Astrocyte of the cerebellum (primary cell): ENCODE measurements around the gene CALHM3.

ENCODE experiments used
- DNase-seq: peaks from one replicate; pipeline ENCODE4 v3.0.0-alpha.2; 2011; ENCODE audit warnings: low read depth
- H3K4me3 ChIP-seq: 2 replicates; pipeline ENCODE4 v1.5.1; 2011; ENCODE audit warnings: mild to moderate bottlenecking, low read depth, low read length, moderate library complexity
- in situ Hi-C: cut with HindIII; loops from 2 replicates; pipeline ENCODE4 v1.10.0; 2017; ENCODE audit warnings: low sequenced_read_pairs
- TF ChIP-seq, protein P1 (sequence below): IDR thresholded peaks from 2 replicates; pipeline ENCODE4 v1.5.1; 2012; ENCODE audit warnings: low read length, low read depth, moderate library complexity, mild to moderate bottlenecking; ENCODE audit errors: missing control alignments

Gene CALHM3

GRCh38 chr10:103497161-103497915 is 18.3 kb upstream of the CALHM3 start:
- TF ChIP-seq, protein P1, sequence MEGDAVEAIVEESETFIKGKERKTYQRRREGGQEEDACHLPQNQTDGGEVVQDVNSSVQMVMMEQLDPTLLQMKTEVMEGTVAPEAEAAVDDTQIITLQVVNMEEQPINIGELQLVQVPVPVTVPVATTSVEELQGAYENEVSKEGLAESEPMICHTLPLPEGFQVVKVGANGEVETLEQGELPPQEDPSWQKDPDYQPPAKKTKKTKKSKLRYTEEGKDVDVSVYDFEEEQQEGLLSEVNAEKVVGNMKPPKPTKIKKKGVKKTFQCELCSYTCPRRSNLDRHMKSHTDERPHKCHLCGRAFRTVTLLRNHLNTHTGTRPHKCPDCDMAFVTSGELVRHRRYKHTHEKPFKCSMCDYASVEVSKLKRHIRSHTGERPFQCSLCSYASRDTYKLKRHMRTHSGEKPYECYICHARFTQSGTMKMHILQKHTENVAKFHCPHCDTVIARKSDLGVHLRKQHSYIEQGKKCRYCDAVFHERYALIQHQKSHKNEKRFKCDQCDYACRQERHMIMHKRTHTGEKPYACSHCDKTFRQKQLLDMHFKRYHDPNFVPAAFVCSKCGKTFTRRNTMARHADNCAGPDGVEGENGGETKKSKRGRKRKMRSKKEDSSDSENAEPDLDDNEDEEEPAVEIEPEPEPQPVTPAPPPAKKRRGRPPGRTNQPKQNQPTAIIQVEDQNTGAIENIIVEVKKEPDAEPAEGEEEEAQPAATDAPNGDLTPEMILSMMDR, result no peak
- in situ Hi-C loops, result no loop called here
- no peak for DNase-seq
- H3K4me3 ChIP-seq, result no peak overlapping the region

GRCh38 chr10:103495321-103495720 is 16.3 kb upstream of the CALHM3 start:
- H3K4me3 ChIP-seq, result no peak overlapping the region
- in situ Hi-C loops, result no loop called here
- no peak for DNase-seq
- TF ChIP-seq, protein P1, result no peak

DNA sequence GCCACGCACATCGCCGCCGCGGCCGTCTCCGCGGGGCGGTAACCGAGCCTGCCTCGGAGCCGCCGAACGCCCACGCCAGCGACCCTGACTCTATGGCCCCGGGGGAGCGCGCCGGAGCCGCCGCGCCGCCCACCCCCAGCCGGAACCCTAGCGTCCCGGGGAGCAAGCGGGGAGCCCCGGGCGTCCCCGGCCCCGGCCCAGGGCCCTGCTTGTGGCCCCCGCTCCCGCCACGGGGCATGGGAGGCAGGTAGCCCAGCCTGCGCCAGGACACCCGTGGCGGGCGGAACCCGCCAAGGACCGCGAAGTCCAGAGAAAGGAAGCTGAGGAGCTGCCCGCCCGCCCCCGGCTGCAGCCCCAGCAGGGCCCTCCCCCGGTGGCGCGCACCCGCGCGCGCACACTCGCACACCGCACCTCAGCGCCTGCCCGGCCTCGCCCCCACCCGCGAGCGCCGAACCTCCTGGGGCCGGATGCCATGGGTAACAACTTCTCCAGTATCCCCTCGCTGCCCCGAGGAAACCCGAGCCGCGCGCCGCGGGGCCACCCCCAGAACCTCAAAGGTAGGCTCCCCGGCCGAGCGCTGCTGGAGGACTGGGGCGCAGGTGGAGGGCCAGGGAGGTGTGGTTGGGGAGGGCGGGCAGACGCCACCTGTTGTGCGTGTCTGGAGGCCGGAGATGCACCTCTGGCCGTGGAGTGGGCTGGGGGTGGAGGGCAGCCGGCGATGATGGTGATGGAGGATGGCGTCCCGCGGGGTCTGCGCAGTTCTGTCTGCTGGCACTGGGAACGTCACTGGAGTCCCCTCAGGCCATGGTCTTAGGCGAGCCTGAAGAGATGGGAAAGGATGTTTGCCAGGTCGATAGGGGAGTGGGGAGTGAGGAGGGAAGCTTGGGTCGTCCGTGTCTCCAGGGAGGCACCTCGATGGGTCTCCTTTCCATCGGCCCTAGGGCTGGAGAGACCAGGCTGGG is 15.2 kb upstream of the CALHM3 start:
- in situ Hi-C loops, result loop anchor here (5.0 kb wide), 1 partner anchor 87 kb away; no protein-coding TSS in a partner anchor
- no peak for DNase-seq
- TF ChIP-seq, protein P1, result no peak
- peak overlapping the region; percentile 16 for H3K4me3 ChIP-seq

GRCh38 chr10:103493362-103493915 is 14.4 kb upstream of the CALHM3 start, which contains the start of gene NEURL1:
NEURL1 (plus strand) TSS chr10:103493705; CDS start chr10:103494388, 683 bp downstream.
- in situ Hi-C loops, result loop anchor here (5.0 kb wide), 1 partner anchor 86 kb away; no protein-coding TSS in a partner anchor
- TF ChIP-seq, protein P1, result no peak
- H3K4me3 ChIP-seq, result peak within 1 kb of the TSS; percentile 22
- DNase-seq, result no peak

- no peak overlapping the region for H3K4me3 ChIP-seq
- in situ Hi-C loops, result loop anchor here (5.0 kb wide), 1 partner anchor 85 kb away; no protein-coding TSS in a partner anchor
- TF ChIP-seq, protein P1, result no peak
- DNase-seq, result no peak
Measured at GRCh38 chr10:103492655-103493261, 13.7 kb upstream of the CALHM3 start.

DNA sequence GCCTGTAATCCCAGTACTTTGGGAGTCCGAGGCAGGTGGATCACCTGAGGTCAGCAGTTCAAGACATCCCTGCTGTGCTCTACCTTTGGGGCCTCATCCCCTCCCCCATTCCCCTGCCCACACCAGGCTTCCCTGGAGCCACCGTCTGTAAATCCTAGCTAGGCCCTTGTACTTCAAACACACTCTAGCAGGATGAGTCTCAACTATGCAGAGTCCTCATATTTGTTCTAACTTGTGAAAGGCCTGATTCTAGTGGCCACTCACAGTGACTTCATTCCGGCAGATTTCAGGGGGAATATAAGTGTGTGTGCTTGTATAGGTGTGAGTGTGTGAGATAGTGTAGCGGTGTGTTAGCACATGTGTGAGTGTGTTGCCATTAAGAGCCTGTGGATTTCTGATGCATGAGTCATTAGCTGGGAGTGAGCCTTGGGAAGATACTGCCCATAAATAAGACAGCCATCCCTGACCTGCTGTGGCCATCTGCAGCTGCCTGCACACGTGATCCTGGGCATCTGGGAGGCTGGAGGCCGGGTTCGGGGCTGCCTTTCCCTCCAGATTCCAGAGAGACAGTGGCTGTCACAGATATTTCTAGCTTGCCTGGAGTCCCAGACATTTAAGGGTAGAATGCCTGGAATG is 12.8 kb upstream of the CALHM3 start:
- in situ Hi-C loops, result loop anchor here (5.0 kb wide), 1 partner anchor 85 kb away; no protein-coding TSS in a partner anchor
- TF ChIP-seq, protein P1, result no peak
- DNase-seq, result peak; percentile 62
- no peak overlapping the region for H3K4me3 ChIP-seq
